Measurements from ENCODE around the gene DLEU7. TPM values are rescaled to one million over a fixed set of nuclear protein-coding genes. Genes with fewer than 3 reads are reported as not detected.

The DLEU7 gene
- total RNA-seq, 1 donor from 2014 or later: not detected

GRCh38 chr13:50810468-50810867 is 33.0 kb downstream of the DLEU7 start:
- TF ChIP-seq, protein P1, sequence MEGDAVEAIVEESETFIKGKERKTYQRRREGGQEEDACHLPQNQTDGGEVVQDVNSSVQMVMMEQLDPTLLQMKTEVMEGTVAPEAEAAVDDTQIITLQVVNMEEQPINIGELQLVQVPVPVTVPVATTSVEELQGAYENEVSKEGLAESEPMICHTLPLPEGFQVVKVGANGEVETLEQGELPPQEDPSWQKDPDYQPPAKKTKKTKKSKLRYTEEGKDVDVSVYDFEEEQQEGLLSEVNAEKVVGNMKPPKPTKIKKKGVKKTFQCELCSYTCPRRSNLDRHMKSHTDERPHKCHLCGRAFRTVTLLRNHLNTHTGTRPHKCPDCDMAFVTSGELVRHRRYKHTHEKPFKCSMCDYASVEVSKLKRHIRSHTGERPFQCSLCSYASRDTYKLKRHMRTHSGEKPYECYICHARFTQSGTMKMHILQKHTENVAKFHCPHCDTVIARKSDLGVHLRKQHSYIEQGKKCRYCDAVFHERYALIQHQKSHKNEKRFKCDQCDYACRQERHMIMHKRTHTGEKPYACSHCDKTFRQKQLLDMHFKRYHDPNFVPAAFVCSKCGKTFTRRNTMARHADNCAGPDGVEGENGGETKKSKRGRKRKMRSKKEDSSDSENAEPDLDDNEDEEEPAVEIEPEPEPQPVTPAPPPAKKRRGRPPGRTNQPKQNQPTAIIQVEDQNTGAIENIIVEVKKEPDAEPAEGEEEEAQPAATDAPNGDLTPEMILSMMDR (IDR thresholded peaks at IDR 0.05; ENCODE audit: insufficient read depth, low read length, poor library complexity, severe bottlenecking): no peak

GRCh38 chr13:50809133-50810090 is 34.1 kb downstream of the DLEU7 start:
- DNase-seq (ENCODE audit: low read depth): no peak
- TF ChIP-seq, protein P1 (IDR thresholded peaks at IDR 0.05; ENCODE audit: insufficient read depth, low read length, poor library complexity, severe bottlenecking): no peak

More at GRCh38 chr13:50810468-50810867, 33.0 kb downstream of the DLEU7 start:
- no peak for DNase-seq (ENCODE audit: low read depth)
- Histone ChIP-seq H3K27me3 (ENCODE audit: control insufficient read depth, insufficient read depth, low read length) (no peaks in the 10 kb centered on the region), H3K36me3 (ENCODE audit: control insufficient read depth, insufficient read depth, low read length) (no peaks in the 10 kb centered on the region), H3K4me3 (ENCODE audit: low read depth, low read length) (no peak overlapping the region)

GRCh38 chr13:50805805-50806204 is 37.7 kb downstream of the DLEU7 start:
- DNase-seq (ENCODE audit: low read depth): no peak
- H3K4me3 ChIP-seq (ENCODE audit: low read depth, low read length): no peak overlapping the region
- TF ChIP-seq, protein P1 (IDR thresholded peaks at IDR 0.05; ENCODE audit: insufficient read depth, low read length, poor library complexity, severe bottlenecking): no peak
- H3K27me3 ChIP-seq (ENCODE audit: control insufficient read depth, insufficient read depth, low read length): no peaks in the 10 kb centered on the region
- no peaks in the 10 kb centered on the region for H3K36me3 ChIP-seq (ENCODE audit: control insufficient read depth, insufficient read depth, low read length)

More at GRCh38 chr13:50809133-50810090, 34.1 kb downstream of the DLEU7 start:
- H3K27me3 ChIP-seq (ENCODE audit: control insufficient read depth, insufficient read depth, low read length): no peaks in the 10 kb centered on the region
- H3K4me3 ChIP-seq (ENCODE audit: low read depth, low read length): no peak overlapping the region
- no peaks in the 10 kb centered on the region for H3K36me3 ChIP-seq (ENCODE audit: control insufficient read depth, insufficient read depth, low read length)

DNA sequence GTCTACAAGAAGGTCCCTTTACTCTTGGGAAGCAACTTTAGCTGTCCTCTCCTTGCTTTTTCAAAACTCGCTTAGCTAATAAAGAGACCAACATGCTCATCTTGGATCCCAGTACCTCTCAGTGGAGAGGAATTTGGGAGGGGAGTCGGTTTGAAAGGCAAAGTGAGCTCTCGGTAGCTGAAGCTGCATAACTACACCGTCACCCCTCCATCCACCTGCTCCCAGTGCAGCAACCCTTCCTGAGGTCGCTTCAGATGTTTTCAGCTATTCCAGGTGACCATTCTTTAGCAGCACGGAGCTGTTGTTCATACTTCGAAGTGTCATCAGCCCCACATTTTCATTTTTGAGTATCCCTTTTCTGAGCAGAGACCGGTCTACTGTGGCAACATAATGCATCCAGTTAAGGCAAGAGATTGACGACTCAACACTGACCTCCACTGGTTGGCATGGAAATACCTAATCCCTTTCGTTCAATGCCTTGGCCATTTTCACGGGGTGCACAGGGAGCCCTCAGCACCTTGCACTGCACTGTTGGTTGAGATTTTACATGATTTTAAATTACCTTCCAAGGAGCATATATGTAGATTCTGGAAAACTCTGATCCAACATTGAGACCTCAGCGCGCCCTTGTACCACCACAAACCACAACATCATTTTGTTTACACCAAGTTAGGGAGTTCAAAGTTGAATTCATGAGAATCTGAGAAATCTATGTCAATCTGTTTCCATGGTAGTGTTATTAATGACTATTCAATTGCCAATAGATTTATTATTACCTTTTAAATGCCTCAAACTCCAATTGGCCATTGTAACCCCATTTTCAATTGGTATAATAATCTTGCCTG is 42.2 kb downstream of the DLEU7 start:
- no peak overlapping the region for H3K4me3 ChIP-seq (ENCODE audit: low read depth, low read length)
- no peaks in the 10 kb centered on the region for H3K27me3 ChIP-seq (ENCODE audit: control insufficient read depth, insufficient read depth, low read length)
- H3K36me3 ChIP-seq (ENCODE audit: control insufficient read depth, insufficient read depth, low read length): no peaks in the 10 kb centered on the region
- DNase-seq (ENCODE audit: low read depth): peak; percentile 18
- TF ChIP-seq, protein P1 (IDR thresholded peaks at IDR 0.05; ENCODE audit: insufficient read depth, low read length, poor library complexity, severe bottlenecking): peak; percentile 72

GRCh38 chr13:50800091-50800739 is 43.3 kb downstream of the DLEU7 start:
- no peak overlapping the region for H3K4me3 ChIP-seq (ENCODE audit: low read depth, low read length)
- TF ChIP-seq, protein P1 (IDR thresholded peaks at IDR 0.05; ENCODE audit: insufficient read depth, low read length, poor library complexity, severe bottlenecking): no peak
- no peaks in the 10 kb centered on the region for H3K36me3 ChIP-seq (ENCODE audit: control insufficient read depth, insufficient read depth, low read length)
- DNase-seq (ENCODE audit: low read depth): no peak
- H3K27me3 ChIP-seq (ENCODE audit: control insufficient read depth, insufficient read depth, low read length): no peaks in the 10 kb centered on the region

All from kidney epithelial cell (primary cell).